ENCODE data around the gene METTL15. TPM values are rescaled to one million over a fixed set of nuclear protein-coding genes. Genes with fewer than 3 reads are reported as not detected.

Gene METTL15
- total and polyA plus RNA-seq, 2 experiments from 2014 or later, result 9.0 to 19.8 TPM

- Mint-ChIP-seq H3K27ac (no peak overlapping the region), H3K4me3 (no peak overlapping the region), H3K9me3 (no peaks in the 10 kb centered on the region), H3K36me3 (ENCODE audit: low read depth) (peaks cover 15% of the 10 kb centered on the region; the same call in 2 of the 3 replicates), H3K4me1 (no peaks in the 10 kb centered on the region), H3K27me3 (ENCODE audit: insufficient read depth, low read depth, poor library complexity) (no peaks in the 10 kb centered on the region)
- Histone ChIP-seq H3K79me2 (replicated peaks; ENCODE audit: insufficient read depth) (no peaks in the 10 kb centered on the region), H2AFZ (no peak overlapping the region), H3K9me2 (ENCODE audit: insufficient read depth) (no peaks in the 10 kb centered on the region), H3K27me3 (ENCODE audit: insufficient read depth) (no peaks in the 10 kb centered on the region), H3K4me2 (no peak overlapping the region), H3K4me3 (no peak overlapping the region), H3F3A (replicated peaks; ENCODE audit: low read depth) (no peaks in the 10 kb centered on the region), H3K27ac (ENCODE audit: low read depth) (no peak overlapping the region), H3K4me1 (ENCODE audit: insufficient read depth) (no peaks in the 10 kb centered on the region), H3K36me3 (ENCODE audit: insufficient read depth) (peaks cover 26% of the 10 kb centered on the region), H4K20me1 (replicated peaks; ENCODE audit: insufficient read depth) (no peaks in the 10 kb centered on the region)
- DNase-seq (ENCODE audit: low spot score), result no peak
- no peak for TF ChIP-seq CREB1 (CRISPR knock-in tag; IDR thresholded peaks at IDR 0.05; ENCODE audit: low read depth)
- no peak for TF ChIP-seq JUNB (IDR thresholded peaks at IDR 0.05; ENCODE audit: unreplicated experiment)
- no peak for TF ChIP-seq POLR2AphosphoS5 (IDR thresholded peaks at IDR 0.05; ENCODE audit: low read depth)
- TF ChIP-seq NANOG (IDR thresholded peaks at IDR 0.05; ENCODE audit: borderline replicate concordance), result no peak
- no peak for TF ChIP-seq ZNF114 (CRISPR knock-in tag; IDR thresholded peaks at IDR 0.05)
- no peak for TF ChIP-seq STAT1 (IDR thresholded peaks at IDR 0.05; ENCODE audit: unreplicated experiment)
- TF ChIP-seq ZNF331 (CRISPR knock-in tag; IDR thresholded peaks at IDR 0.05; ENCODE audit: low read depth), result no peak
- no peak for TF ChIP-seq EZH2 (IDR thresholded peaks at IDR 0.05; ENCODE audit: low read depth, unreplicated experiment)
- TF ChIP-seq EZH2phosphoT487 (IDR thresholded peaks at IDR 0.05; ENCODE audit: unreplicated experiment), result no peak
- TF ChIP-seq ZNF462 (CRISPR knock-in tag; IDR thresholded peaks at IDR 0.05), result no peak
- no peak for TF ChIP-seq CTCF (conservative IDR thresholded peaks at IDR 0.05; ENCODE audit: low read depth in 2 of 2)
- no peak for TF ChIP-seq REST (IDR thresholded peaks at IDR 0.05; ENCODE audit: unreplicated experiment)
- no peak for TF ChIP-seq ETS1 (IDR thresholded peaks at IDR 0.05)
- ATAC-seq, result no peak
Measured at GRCh38 chr11:28086569-28086968, 21.6 kb upstream of the METTL15 start.

Data from GM23338 (cell line).